ENCODE measurements around the gene NPEPL1.
"Not testable (repeated sequence)": the region's sequence is repeated elsewhere in the genome, so short reads cannot be mapped to it uniquely, and the experiment has no call there.

Gene NPEPL1

DNA sequence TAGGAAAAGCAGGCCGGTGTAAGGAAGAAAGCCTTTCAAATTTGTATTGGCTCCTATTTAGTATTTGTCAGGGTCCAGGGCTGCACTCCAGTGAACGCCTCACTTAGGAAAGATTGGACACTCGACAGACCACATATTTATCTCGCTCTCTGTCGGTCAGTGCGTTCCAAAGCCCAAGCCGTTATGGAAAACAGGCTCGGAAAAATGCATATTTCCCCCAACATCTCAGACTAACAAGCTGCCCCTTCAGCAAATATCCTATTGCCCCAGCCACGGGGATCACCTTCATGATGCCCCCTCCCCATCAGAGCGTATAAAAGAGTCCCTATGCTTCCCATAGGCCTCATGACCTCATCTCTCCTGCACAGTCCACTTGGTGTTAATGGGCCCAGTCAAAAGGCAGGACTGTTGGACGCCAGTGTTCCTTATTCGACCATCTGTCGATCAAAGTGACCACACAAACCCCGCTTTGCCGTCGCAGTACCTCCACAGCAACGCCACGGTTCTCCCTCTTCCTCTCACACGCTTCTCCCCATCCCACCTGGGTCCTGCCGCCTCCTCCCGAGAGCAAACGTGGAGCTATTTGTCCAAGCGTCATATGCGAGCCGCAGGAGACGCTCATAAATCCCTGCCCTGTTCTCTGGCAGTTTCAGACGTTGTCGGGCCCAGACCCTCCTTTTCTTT is 63.3 kb downstream of the NPEPL1 start:
- in situ Hi-C loops (cut with MboI; ENCODE audit: low sequenced_read_pairs), result no loop called here

DNA sequence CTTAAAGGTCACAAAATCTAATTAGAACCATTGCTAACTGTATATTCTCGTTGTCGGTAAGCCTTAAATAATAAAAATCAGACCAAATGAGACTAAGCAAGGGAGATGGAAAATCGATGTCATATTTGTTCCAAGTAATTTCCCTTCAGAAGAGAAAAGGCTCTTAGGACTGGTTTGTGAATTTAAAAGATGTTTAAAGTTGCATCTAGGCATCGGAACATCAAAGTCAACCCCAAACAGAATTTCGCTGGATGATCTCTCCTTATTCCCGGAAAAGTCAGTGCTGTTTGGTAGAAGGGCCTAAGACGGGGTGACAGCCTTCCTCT is 63.8 kb downstream of the NPEPL1 start:
- in situ Hi-C loops (cut with MboI; ENCODE audit: low sequenced_read_pairs), result no loop called here

DNA sequence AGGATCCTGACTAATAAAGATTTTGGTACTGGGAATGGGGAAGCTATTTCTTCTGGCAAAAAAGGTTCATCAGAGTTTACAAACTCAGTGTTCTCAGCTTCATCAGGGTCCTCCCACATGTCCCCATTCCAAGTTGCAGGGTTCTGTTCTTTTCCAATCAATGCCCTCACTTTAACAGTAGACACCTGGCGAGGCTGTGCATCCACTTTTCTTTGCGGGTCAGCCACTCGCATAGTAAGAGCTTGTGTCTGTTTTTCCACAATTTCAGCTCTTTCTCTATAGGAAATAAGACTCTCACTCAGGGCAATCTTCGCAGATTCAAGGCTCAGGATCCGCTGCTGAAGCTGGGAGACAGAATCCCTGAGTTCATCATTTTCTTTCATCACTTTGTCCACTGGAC is 65.0 kb downstream of the NPEPL1 start:
- in situ Hi-C loops (cut with MboI; ENCODE audit: low sequenced_read_pairs), result not testable (repeated sequence)

GRCh38 chr20:58759947-58760346 is 67.3 kb downstream of the NPEPL1 start:
- in situ Hi-C loops (cut with MboI; ENCODE audit: low sequenced_read_pairs), result no loop called here

- in situ Hi-C loops (cut with MboI; ENCODE audit: low sequenced_read_pairs), result no loop called here
Observed at GRCh38 chr20:58760856-58761255, 68.3 kb downstream of the NPEPL1 start.

- in situ Hi-C loops (cut with MboI; ENCODE audit: low sequenced_read_pairs), result no loop called here
Observed at GRCh38 chr20:58762120-58762519, 69.5 kb downstream of the NPEPL1 start.

- in situ Hi-C loops (cut with MboI; ENCODE audit: low sequenced_read_pairs), result no loop called here
Observed at GRCh38 chr20:58763076-58763475, 70.5 kb downstream of the NPEPL1 start.
